Esophagus muscularis mucosa (tissue), 4 donors: ENCODE measurements around the gene NUDT17.

ENCODE experiments used
- CTCF ChIP-seq, 3 experiments: fragments of 200-600 bp in 2 of 3; fragments of 450-650 bp in 1 of 3; sonication (generic) in 2 of 3; IDR thresholded peaks; one replicate each; pipeline ENCODE4 v1.5.1; 2017 to 2019; ENCODE audit warnings: antibody characterized with exemption in 3 of 3, mild to moderate bottlenecking in 2 of 3, moderate library complexity in 1 of 3
- EP300 ChIP-seq: sonication (generic); formaldehyde crosslinking; IDR thresholded peaks from one replicate; pipeline ENCODE4 v1.6.1; 2017; ENCODE audit warnings: antibody characterized with exemption
- POLR2A ChIP-seq: fragments of 450-650 bp; IDR thresholded peaks from one replicate; pipeline ENCODE4 v1.6.1; 2017; ENCODE audit warnings: antibody characterized with exemption, moderate library complexity, mild to moderate bottlenecking, low read depth

GRCh38 chr1:145874646-145875045, 29.2 kb downstream of the NUDT17 start:
- TF ChIP-seq EP300 (no peak), CTCF (IDR thresholded peaks at IDR 0.05) (no peak), POLR2A (no peak)
